BLaER1 treated with 17β-estradiol and CSF1 and Interleukin-3, amounts not matched to agents 10 nM and 100 nM (cell line): Measurements from ENCODE around the gene RBL1.
"Not testable (repeated sequence)": the region's sequence is repeated elsewhere in the genome, so short reads cannot be mapped to it uniquely, and the experiment has no call there.

Experiments
- H3K27ac ChIP-seq, 11 experiments: shearing (Covaris generic); formaldehyde crosslinking; 2 replicates each; pipeline ENCODE4 v1.8.1; 2022
- H3K27me3 ChIP-seq, 11 experiments: shearing (Covaris generic); formaldehyde crosslinking; 2 replicates each; pipeline ENCODE4 v1.8.1; 2022
- H3K36me3 ChIP-seq, 11 experiments: shearing (Covaris generic); formaldehyde crosslinking; 2 replicates each; pipeline ENCODE4 v1.8.1; 2022
- H3K4me1 ChIP-seq, 10 experiments: shearing (Covaris generic); formaldehyde crosslinking; 2 replicates each; pipeline ENCODE4 v1.8.1; 2022
- H3K4me2 ChIP-seq, 11 experiments: shearing (Covaris generic); formaldehyde crosslinking; 2 replicates each; pipeline ENCODE4 v1.8.1; 2022
- H3K4me3 ChIP-seq, 10 experiments: shearing (Covaris generic); formaldehyde crosslinking; 2 replicates each; pipeline ENCODE4 v1.8.1; 2022
- H3K9ac ChIP-seq, 11 experiments: shearing (Covaris generic); formaldehyde crosslinking; 2 replicates each; pipeline ENCODE4 v1.8.1; 2022
- H3K9me3 ChIP-seq, 11 experiments: shearing (Covaris generic); formaldehyde crosslinking; replicated peaks in 1 of 11; 2 replicates each; pipeline ENCODE4 v1.8.1; 2022
- H4K20me1 ChIP-seq, 11 experiments: shearing (Covaris generic); formaldehyde crosslinking; 2 replicates each; pipeline ENCODE4 v1.8.1; 2022
- Cebpa-rat ChIP-seq, 11 experiments: shearing (Covaris generic); IDR thresholded peaks; 2 replicates each; pipeline ENCODE4 v1.8.1; 2022

Gene RBL1

GRCh38 chr20:37081717-37082289 lies 14.0 kb downstream of the RBL1 start:
- Histone ChIP-seq H3K4me3 (no peak overlapping the region), H3K36me3 (peaks cover 41 to 100% (median 98%) of the 10 kb centered on the region in 11 experiments), H3K4me1 (no peaks in the 10 kb centered on the region), H4K20me1 (peaks cover 0 to 14% (median 4%) of the 10 kb centered on the region in 11 experiments; a peak in 6 of 22 replicates), H3K4me2 (no peak overlapping the region), H3K27me3 (no peaks in the 10 kb centered on the region), H3K27ac (no peak overlapping the region), H3K9me3 (peaks cover 0 to 10% (median 3%) of the 10 kb centered on the region in 11 experiments; a peak in 9 of 22 replicates), H3K9ac (no peak overlapping the region)
- no peak for TF ChIP-seq Cebpa-rat (IDR thresholded peaks at IDR 0.05)

- H3K4me1 ChIP-seq: no peaks in the 10 kb centered on the region
These were observed 18.8 kb downstream of the RBL1 start for GRCh38 chr20:37077009-37077408.

GRCh38 chr20:37075932-37076685 lies 19.7 kb downstream of the RBL1 start:
- H3K36me3 ChIP-seq: peaks cover 30 to 100% (median 95%) of the 10 kb centered on the region in 11 experiments
- H3K4me2 ChIP-seq: no peak overlapping the region
- no peak overlapping the region for H3K27ac ChIP-seq
- H3K9me3 ChIP-seq: peaks cover 11 to 43% (median 32%) of the 10 kb centered on the region in 11 experiments; a peak in 21 of 22 replicates
- no peak overlapping the region for H3K4me3 ChIP-seq
- peaks cover 0 to 4% (median 0%) of the 10 kb centered on the region in 11 experiments; a peak in 7 of 22 replicates for H4K20me1 ChIP-seq
- H3K27me3 ChIP-seq: no peaks in the 10 kb centered on the region
- no peak for TF ChIP-seq Cebpa-rat (IDR thresholded peaks at IDR 0.05)
- no peaks in the 10 kb centered on the region for H3K4me1 ChIP-seq
- H3K9ac ChIP-seq: no peak overlapping the region

More at GRCh38 chr20:37077009-37077408, 18.8 kb downstream of the RBL1 start:
- H3K4me2 ChIP-seq: no peak overlapping the region
- H3K36me3 ChIP-seq: peaks cover 21 to 100% (median 96%) of the 10 kb centered on the region in 11 experiments
- no peaks in the 10 kb centered on the region for H3K27me3 ChIP-seq
- peaks cover 0 to 12% (median 2%) of the 10 kb centered on the region in 11 experiments; a peak in 7 of 22 replicates for H4K20me1 ChIP-seq
- H3K4me3 ChIP-seq: no peak overlapping the region
- peaks cover 11 to 42% (median 32%) of the 10 kb centered on the region in 11 experiments; a peak in 21 of 22 replicates for H3K9me3 ChIP-seq
- no peak overlapping the region for H3K9ac ChIP-seq
- no peak overlapping the region for H3K27ac ChIP-seq
- TF ChIP-seq Cebpa-rat (IDR thresholded peaks at IDR 0.05): no peak

GRCh38 chr20:37072293-37073196 lies 23.3 kb downstream of the RBL1 start:
- no peak for TF ChIP-seq Cebpa-rat (IDR thresholded peaks at IDR 0.05)
- Histone ChIP-seq H4K20me1 (peaks cover 0 to 3% (median 0%) of the 10 kb centered on the region in 11 experiments; a peak in 3 of 22 replicates), H3K4me3 (no peak overlapping the region), H3K9me3 (peaks cover 11 to 43% (median 32%) of the 10 kb centered on the region in 11 experiments; a peak in 21 of 22 replicates), H3K4me1 (no peaks in the 10 kb centered on the region), H3K4me2 (no peak overlapping the region), H3K27me3 (no peaks in the 10 kb centered on the region), H3K9ac (no peak overlapping the region), H3K36me3 (peaks cover 30 to 87% (median 78%) of the 10 kb centered on the region in 11 experiments), H3K27ac (no peak overlapping the region)

DNA sequence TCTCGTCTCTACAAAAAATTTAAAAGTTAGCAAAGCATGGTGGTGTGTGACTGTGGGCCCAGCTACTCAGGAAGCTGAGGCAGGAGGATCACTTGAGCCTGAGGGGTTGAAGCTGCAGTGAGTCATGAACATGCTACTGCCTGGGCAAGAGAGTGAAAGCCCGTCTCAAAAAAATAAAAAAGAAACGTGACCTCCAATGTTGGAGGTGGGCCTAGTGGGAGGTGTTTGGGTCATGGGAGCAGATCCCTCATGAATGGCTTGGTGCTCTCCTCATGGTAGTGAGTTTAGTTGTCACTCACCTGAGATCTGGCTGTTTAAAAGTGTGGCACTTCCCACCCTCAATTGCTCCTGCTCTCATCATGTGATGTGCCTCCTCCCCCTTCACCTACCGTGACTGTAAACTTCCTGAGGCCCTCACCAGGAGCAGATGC lies 24.3 kb downstream of the RBL1 start:
- TF ChIP-seq Cebpa-rat (IDR thresholded peaks at IDR 0.05): no peak
- H3K27ac ChIP-seq: no peak overlapping the region

GRCh38 chr20:37069563-37069962 lies 26.2 kb downstream of the RBL1 start:
- H4K20me1 ChIP-seq, H3K27me3 ChIP-seq, H3K4me2 ChIP-seq, H3K27ac ChIP-seq, H3K4me3 ChIP-seq, H3K4me1 ChIP-seq, H3K9ac ChIP-seq: not testable (repeated sequence)
- H3K36me3 ChIP-seq: peaks cover 42 to 87% (median 77%) of the 10 kb centered on the region in 11 experiments
- peaks cover 1 to 18% (median 7%) of the 10 kb centered on the region in 11 experiments; a peak in 20 of 22 replicates for H3K9me3 ChIP-seq

More for the DNA sequence above, 24.3 kb downstream of the RBL1 start:
- Histone ChIP-seq H3K27me3 (no peaks in the 10 kb centered on the region), H3K4me1 (no peaks in the 10 kb centered on the region), H3K4me3 (no peak overlapping the region), H4K20me1 (peaks cover 0 to 3% (median 0%) of the 10 kb centered on the region in 11 experiments; a peak in 3 of 22 replicates), H3K4me2 (no peak overlapping the region), H3K9ac (no peak overlapping the region), H3K9me3 (peaks cover 11 to 37% (median 25%) of the 10 kb centered on the region in 11 experiments; a peak in 21 of 22 replicates), H3K36me3 (peaks cover 36 to 87% (median 77%) of the 10 kb centered on the region in 11 experiments)

DNA sequence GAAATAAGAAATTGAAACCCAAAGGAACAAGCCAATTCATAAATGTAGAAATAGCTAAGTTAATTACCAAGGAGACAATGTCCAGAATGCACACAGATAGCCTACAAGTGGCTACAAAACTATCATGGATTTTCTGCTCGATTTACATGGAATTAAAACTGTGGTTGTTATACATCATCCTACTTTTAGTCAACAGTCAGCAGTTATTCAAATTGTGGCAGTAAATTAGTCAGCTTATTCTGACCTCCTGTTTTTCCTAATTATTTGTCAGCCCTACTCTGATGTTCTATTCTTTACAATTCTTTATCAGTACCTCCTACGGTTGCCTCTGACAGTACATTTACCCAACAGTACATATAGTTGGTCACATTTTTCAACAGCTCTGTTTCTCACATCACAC lies 29.6 kb downstream of the RBL1 start:
- Histone ChIP-seq H3K27ac (no peak overlapping the region), H3K4me1 (no peaks in the 10 kb centered on the region)

GRCh38 chr20:37055276-37055675 lies 40.5 kb downstream of the RBL1 start:
- no peak for TF ChIP-seq Cebpa-rat (IDR thresholded peaks at IDR 0.05)

More for the DNA sequence above, 29.6 kb downstream of the RBL1 start:
- H4K20me1 ChIP-seq: no peaks in the 10 kb centered on the region; a peak in 1 of 22 replicates
- peaks cover 0 to 1% (median 0%) of the 10 kb centered on the region in 11 experiments; a peak in 2 of 22 replicates for H3K9me3 ChIP-seq
- no peak overlapping the region for H3K4me2 ChIP-seq
- H3K4me3 ChIP-seq: no peak overlapping the region
- H3K36me3 ChIP-seq: peaks cover 46 to 87% (median 74%) of the 10 kb centered on the region in 11 experiments
- no peak overlapping the region for H3K9ac ChIP-seq
- no peaks in the 10 kb centered on the region for H3K27me3 ChIP-seq
- TF ChIP-seq Cebpa-rat (IDR thresholded peaks at IDR 0.05): no peak

More at GRCh38 chr20:37055276-37055675, 40.5 kb downstream of the RBL1 start:
- Histone ChIP-seq H3K4me3 (no peak overlapping the region), H3K27ac (no peak overlapping the region), H3K9me3 (no peaks in the 10 kb centered on the region), H3K9ac (no peak overlapping the region), H4K20me1 (no peaks in the 10 kb centered on the region), H3K4me1 (no peaks in the 10 kb centered on the region), H3K27me3 (no peaks in the 10 kb centered on the region), H3K4me2 (no peak overlapping the region), H3K36me3 (peaks cover 83 to 100% (median 98%) of the 10 kb centered on the region in 11 experiments)
